ENCODE measurements around the gene ZNF32. TPM values are rescaled to one million over a fixed set of nuclear protein-coding genes. Genes with fewer than 3 reads are reported as not detected.
"Not testable (repeated sequence)": the region's sequence is repeated elsewhere in the genome, so short reads cannot be mapped to it uniquely, and the experiment has no call there.

Gene ZNF32
- total and polyA plus RNA-seq, 11 donors, result 32.8 to 78.2 (median 42.4) TPM

DNA sequence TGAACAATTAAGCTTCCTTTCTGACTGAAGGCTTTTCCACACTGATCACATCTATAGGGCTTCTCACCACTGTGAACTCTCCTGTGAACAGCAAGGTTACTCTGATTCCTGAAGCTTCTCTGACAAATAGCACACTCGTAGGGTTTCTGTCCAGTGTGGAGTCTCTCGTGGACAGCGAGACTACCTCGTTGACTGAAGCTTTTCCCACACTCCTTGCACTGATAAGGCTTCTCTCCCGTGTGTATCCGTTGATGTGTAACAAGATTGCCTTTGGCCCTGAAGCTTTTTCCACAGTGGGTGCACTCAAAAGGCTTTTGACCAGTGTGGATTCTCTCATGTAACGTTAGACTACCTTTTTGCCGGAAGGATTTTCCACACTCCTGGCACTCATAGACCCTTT lies 4.4 kb downstream of the ZNF32 start:
- WGBS, 4 donors, result 97 to 98% (median 98%) methylated on average over 8 of the region's 8 CpGs
- no peak for TF ChIP-seq POLR2A (IDR thresholded peaks at IDR 0.05)
- TF ChIP-seq CTCF (IDR thresholded peaks at IDR 0.05), result no peak
- Histone ChIP-seq H3K9me3 (peaks cover 7 to 75% (median 53%) of the 10 kb centered on the region in 12 donors), H3K27me3 (no peaks in the 10 kb centered on the region), H3K4me3 (no peak overlapping the region), H3K36me3 (peaks cover 10 to 48% (median 36%) of the 10 kb centered on the region in 9 donors), H3K27ac (no peak overlapping the region), H3K4me1 (peaks cover 0 to 12% (median 6%) of the 10 kb centered on the region in 12 donors)
- ATAC-seq (no peak), DNase-seq (no peak)
- intact Hi-C loops (cut with DNase I), result no loop called here

DNA sequence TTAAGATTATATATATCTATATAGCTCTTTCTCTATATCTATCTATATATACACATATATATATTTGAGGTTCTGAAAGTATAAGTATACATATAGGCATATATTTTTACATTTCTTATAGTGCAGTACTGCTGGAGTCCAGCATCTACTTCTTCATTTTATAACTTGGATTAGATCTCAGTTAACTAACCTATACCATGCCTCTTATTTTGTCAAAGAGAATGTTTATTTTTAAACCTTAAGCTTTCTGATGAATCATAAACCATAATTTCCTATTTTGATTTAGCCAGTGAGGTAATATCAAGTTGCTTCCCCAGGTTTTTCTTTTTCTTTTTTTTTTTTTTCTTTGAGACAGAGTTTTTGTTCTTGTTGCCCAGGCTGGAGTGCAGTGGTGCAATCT lies 8.1 kb downstream of the ZNF32 start:
- ATAC-seq (no peak), DNase-seq (no peak)
- intact Hi-C loops (cut with DNase I), result no loop called here
- Histone ChIP-seq H3K27ac (no peak overlapping the region), H3K4me1 (no peaks in the 10 kb centered on the region), H3K9me3 (peaks cover 7 to 78% (median 48%) of the 10 kb centered on the region in 12 donors), H3K4me3 (no peak overlapping the region), H3K36me3 (peaks cover 10 to 37% (median 32%) of the 10 kb centered on the region in 9 donors), H3K27me3 (no peaks in the 10 kb centered on the region)
- TF ChIP-seq POLR2A (IDR thresholded peaks at IDR 0.05) (no peak), CTCF (IDR thresholded peaks at IDR 0.05) (no peak)

GRCh38 chr10:43635816-43636215 lies 12.9 kb downstream of the ZNF32 start:
- H3K4me1 ChIP-seq; DNase-seq; H3K27ac ChIP-seq; H3K4me3 ChIP-seq; ATAC-seq; H3K27me3 ChIP-seq; intact Hi-C loops (cut with DNase I); H3K36me3 ChIP-seq: not testable (repeated sequence)
- WGBS, 4 donors, result 50 to 63% (median 52%) methylated on average over 1 of the region's 1 CpG
- H3K9me3 ChIP-seq, result peaks cover 0 to 49% (median 9%) of the 10 kb centered on the region in 12 donors

DNA sequence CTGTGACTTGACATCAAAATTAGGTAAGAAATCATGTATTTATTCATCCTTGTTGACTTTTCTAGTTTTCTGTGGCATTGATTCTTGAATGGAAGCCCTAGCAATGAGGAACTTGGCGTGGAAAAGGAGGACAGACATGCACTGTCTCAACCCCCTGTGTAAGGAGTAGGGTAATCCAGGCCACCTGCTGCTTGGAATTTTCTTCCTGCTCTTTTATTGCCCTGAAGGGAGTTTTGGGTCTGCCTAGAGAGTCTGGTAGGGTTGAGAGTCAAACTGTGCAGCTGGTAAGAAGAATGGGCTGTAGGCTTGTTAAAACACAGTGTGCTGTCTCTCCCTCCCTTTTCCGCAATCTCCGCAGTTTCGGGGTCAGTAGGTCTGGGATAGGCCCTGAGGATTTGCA lies 19.7 kb downstream of the ZNF32 start:
- intact Hi-C loops (cut with DNase I), result no loop called here
- H3K27me3 ChIP-seq, result no peaks in the 10 kb centered on the region
- no peaks in the 10 kb centered on the region for H3K36me3 ChIP-seq
- WGBS, 4 donors, result 89 to 95% (median 94%) methylated on average over 4 of the region's 4 CpGs
- no peak overlapping the region for H3K4me3 ChIP-seq
- no peaks in the 10 kb centered on the region for H3K4me1 ChIP-seq
- DNase-seq (no peak), ATAC-seq (no peak)
- TF ChIP-seq CTCF (IDR thresholded peaks at IDR 0.05) (no peak), POLR2A (IDR thresholded peaks at IDR 0.05) (no peak)
- H3K9me3 ChIP-seq, result peaks cover 0 to 4% (median 0%) of the 10 kb centered on the region in 12 donors
- H3K27ac ChIP-seq, result no peak overlapping the region

- TF ChIP-seq POLR2A (IDR thresholded peaks at IDR 0.05) (no peak), CTCF (IDR thresholded peaks at IDR 0.05) (no peak)
- Histone ChIP-seq H3K9me3 (no peaks in the 10 kb centered on the region), H3K4me1 (peaks cover 0 to under 1% (median 0%) of the 10 kb centered on the region in 12 donors), H3K27me3 (no peaks in the 10 kb centered on the region), H3K36me3 (no peaks in the 10 kb centered on the region), H3K4me3 (no peak overlapping the region), H3K27ac (no peak overlapping the region)
- 42 to 54% (median 53%) methylated on average over 1 of the region's 1 CpG for WGBS, 4 donors
- intact Hi-C loops (cut with DNase I), result no loop called here
- DNase-seq (no peak), ATAC-seq (no peak)
Measured at GRCh38 chr10:43627942-43628341, 20.7 kb downstream of the ZNF32 start.
